HG03558 (cell line): ENCODE measurements around the gene MFGE8.

Experiments used
- ATAC-seq: cut with Tn5 transposase; IDR thresholded peaks from one replicate; pipeline ENCODE4 v1.9.1; 2021; ENCODE audit warnings: moderate number of reproducible peaks; ENCODE audit not compliant: unreplicated experiment; ENCODE audit errors: extremely low read depth

Gene MFGE8

DNA sequence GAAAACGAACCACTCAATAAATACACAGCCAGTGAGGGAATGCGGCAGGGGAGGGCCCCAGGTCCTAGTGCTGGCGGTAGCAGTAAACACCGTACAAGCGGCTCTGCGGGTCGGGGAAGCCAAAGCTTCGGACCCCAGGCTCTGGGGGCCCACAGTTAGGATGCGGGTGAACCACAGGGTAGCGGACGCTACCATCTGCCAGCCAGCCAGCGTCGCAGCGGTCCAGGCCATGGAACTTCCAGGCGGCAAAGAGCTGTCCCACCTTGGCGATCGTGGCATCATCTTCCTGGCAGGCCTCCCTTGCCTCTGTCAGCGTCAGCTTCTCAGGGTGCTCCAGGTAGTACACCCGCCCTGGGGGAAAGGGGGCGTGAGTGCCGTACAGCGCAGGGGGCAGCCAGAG is 35.3 kb downstream of the MFGE8 start:
- ATAC-seq: no peak

DNA sequence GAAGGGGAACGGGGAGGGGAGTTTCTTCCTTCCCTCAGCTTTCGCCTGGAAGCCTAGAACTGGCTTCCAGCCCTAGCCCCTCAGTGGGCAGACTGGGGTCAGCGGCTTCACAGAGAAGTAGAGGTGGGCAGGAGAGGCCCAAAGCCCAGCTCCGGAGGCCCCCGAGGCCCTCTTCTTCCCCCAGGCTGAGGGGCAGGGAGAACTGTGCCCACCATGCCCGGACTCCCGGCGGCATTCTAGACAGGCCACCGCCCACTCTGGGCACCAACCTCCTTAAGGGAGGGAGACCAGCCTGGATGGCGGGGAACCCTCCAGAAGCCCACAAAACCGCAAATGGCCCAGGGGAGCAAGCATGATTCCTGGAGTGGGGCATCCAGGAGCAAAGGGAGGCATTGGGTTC is 35.8 kb downstream of the MFGE8 start:
- no peak for ATAC-seq

DNA sequence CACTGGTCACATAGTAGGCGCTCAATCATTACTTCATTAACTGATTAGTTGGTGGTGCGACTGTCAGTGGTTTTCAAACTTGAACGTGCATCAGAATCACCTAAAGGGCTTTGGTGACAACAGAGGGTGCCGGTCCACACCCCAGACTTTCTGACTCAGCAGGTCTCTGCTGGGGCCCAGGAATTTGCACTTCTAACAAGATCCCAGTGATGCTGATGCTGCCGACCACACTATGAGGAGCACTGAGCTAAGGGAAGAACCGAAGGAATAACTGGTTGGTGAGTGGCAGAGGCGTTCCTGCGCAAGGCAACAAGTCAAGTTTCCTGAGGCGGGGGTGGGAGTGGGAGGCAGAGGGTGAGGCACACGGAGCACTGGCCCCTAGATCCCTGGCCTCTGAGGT is 36.6 kb downstream of the MFGE8 start:
- no peak for ATAC-seq

DNA sequence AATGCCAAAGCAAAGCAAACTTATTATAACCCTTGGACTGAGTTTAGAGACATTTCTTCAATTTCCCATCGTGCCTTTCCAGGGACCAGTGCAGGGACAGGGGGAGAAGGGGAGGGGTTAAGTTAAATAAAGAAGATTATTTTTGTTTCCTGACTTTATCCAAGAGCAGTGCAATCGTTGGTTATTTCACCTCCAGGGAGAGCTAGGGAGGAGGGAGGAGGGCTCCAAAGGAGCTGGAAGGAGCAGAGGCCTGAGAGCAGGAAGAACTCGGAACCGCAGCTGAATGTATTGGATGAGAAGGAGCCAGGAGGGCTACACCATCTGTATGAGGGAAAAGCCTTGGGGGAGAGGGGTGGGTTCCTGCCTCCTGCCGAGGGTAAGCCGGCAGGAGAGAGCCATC is 38.5 kb downstream of the MFGE8 start:
- no peak for ATAC-seq

DNA sequence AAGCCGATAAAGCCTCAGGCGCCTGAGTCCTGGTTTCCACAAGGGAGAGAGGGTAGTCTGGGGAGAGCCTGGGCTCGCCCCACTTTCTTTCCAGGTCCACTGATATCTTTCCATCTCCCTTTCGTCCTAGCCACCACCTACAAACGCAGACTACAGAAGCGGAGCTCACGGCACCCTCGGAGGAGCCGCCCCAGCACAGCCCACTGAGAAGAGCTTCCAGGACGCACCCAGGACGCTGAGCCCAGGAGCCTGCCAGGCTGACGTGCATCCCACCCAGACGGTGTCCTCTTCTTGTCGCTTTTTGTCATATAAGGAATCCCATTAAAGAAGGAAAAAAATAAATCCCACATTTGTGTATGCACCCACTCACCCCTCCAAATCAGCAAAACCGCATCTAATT is 38.9 kb downstream of the MFGE8 start:
- ATAC-seq: no peak

DNA sequence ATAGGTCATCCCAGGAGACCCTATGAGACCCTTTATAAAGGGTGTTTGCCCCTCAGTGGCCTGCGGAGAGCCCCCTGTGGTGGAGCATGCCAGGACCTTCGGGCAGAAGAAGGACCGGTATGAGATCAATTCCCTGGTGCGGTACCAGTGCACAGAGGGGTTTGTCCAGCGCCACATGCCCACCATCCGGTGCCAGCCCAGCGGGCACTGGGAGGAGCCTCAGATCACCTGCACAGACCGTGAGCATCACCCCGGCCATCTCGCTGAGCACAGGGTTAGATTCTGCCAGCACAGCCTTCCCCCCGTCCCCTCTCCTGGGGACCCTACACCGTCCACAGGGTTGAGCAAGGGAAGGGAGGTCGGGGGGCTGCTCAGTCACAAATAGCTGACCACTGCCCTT is 39.4 kb downstream of the MFGE8 start:
- ATAC-seq: no peak

DNA sequence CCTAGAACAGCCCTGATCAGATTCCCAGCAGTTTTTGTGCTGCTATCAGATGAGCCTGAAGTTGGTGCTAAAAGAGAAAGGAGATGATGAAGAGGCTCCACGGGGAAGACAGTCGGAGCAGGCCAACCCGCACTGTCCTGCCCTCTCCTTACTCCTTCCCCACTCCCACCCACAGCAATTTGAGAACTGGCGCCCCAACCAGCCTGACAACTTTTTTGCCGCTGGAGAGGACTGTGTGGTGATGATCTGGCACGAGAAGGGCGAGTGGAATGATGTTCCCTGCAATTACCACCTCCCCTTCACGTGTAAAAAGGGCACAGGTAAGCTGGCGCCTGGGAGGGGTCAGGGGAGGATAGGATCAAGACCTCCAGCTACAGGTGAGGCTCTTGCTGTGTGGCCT is 40.5 kb downstream of the MFGE8 start:
- ATAC-seq: no peak

DNA sequence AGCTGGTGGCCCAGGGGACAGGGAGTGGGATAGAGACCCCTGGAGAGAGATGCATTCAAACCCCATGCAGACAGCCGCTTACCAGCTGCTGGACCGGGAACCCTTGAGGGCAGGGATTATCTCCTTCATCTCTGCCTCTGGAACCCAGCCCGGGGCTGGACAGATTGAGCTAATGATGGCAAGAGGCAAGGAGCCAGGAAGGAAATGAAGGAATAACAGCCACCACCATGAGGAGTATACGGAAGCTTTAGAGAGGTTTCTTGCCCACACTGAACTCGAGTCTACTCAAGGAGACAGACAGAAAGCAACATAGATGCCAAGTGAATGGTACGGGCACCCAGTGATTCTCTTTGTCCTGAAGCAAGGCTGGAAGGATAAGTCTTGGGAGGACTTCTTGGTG is 41.1 kb downstream of the MFGE8 start:
- no peak for ATAC-seq

DNA sequence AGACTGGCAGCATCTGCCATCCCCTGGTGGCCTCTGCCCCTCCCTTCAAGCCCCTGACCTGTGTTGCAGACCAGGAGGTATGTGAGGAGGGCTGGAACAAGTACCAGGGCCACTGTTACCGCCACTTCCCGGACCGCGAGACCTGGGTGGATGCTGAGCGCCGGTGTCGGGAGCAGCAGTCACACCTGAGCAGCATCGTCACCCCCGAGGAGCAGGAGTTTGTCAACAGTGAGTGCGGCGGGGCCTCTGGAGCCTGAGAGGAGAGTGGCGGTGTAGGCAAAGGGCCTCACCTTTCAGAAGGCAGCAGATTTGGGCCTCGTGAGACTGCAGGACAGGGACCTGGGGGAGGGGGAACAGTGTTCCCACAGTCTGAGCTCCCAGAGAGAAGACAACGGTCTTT is 41.9 kb downstream of the MFGE8 start:
- ATAC-seq: no peak

DNA sequence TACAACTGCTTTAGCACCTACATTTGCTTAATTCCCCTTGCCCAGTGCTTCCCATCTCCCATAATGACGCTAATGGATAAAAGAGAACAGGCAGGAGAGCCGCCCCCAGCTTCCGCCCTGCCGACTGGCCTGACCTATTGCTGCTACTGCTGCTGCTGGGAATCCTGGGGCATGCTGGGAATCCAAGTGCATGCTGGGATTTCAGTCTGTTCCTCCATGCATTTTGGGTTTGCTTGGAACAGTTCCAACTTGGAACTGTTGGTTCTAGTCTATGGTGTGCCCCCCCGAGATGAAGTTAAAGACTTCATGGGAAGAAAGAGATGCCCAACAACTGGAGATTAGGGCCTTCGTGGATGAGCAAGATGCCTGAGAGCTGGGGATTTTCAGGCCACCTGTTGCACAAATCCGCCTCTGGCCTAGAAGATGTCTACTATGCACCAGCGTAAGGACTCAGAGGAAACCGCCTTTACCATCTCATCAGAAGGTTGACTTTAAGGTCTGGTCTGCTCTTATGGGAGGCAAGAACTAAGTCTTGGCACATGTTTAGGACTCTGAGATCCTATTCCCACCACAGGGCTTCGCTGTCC is 46.8 kb downstream of the MFGE8 start:
- no peak for ATAC-seq

DNA sequence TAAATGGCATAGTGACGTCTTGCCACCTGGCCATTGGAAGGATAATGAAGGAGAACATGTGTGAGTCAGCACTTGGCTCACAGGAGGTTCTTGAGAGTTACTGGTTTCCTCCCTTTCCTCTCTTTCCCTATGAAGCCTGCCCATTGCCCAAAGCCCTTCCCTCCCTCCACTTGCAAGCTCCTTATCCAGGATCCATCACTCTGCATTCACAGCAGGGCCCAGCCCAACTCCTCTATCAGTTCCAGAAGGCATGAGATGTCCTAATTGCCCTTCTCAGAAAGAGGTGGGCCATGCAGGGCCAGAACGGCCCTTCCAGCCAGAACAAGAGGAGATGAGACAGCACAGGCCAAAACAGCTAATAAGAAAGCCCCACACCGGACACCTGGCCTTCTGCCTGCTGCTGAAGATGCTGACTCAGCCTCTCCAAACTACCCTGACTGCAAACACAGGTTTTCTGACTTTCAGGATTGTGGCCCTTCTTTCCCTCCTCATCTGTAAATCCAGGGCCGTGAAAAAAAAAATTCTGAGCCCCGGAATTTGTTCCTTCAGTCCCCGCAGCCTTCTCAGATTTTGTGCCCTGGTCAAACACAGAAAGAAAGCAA is 47.6 kb downstream of the MFGE8 start:
- ATAC-seq: no peak

DNA sequence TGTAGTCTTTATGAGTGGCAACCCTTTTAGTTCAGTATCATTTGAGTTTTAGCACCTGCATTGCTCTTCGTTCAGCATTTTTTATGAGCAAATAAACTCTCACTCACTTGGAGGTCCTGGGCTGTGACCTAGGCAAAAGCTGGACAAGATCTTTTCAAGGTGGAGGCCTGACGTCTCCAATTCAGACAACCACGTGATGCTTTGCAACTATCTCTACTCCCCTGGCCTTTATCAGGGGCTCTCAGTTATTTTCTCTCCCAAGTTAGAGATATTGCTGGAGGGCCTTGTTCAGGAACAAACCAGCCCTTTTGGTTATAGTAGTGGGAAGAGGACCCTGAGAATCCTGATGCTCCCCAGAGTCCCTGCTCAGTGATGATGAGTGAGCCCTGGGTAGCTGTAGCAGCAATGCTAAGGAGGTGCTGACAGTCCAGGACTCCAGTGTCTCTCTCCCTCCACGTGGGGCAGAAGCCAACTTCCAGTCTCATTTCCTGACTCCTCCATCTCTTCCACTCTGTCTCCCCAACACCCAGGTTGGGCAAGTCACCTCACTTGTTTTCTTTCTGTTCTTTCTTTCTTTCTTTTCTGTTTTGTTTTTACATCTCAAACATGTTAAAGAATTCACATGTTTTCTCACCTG is 48.2 kb downstream of the MFGE8 start:
- no peak for ATAC-seq

DNA sequence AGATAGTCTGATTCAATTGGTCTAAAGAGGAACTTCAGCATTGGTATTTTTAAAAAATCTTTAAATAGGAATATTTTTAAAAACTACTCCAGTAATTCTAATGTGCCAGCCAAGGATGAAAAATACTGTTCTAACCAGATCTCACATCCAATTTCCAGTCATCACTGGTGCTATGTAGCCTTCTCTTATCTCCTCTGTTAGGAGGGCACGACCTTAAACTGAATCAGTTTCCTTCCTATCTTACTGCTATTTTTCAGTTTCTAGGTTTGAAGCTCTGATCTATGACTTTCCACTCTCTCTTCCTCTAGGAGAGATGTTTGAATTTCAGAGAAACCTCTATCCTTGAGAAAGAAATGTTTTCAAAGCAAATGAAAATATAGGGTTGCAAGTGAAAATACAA is 49.8 kb downstream of the MFGE8 start:
- ATAC-seq: no peak

DNA sequence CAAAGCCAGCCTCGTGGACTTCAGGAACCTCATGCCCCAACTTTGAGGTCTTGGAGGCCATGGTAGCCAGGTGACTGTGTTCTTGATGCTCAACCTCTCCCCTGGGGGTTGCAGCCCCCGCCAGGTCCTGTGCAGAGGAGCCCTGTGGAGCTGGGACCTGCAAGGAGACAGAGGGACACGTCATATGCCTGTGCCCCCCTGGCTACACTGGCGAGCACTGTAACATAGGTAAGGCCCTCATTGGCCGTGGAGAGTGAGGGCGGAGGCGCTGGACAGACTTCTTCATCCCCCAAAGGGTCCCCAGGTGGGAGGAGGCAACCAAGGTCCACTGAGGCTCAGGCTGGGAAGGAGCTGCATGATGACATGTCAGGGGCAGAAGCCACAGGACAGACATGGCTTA is 53.0 kb downstream of the MFGE8 start:
- ATAC-seq: no peak

DNA sequence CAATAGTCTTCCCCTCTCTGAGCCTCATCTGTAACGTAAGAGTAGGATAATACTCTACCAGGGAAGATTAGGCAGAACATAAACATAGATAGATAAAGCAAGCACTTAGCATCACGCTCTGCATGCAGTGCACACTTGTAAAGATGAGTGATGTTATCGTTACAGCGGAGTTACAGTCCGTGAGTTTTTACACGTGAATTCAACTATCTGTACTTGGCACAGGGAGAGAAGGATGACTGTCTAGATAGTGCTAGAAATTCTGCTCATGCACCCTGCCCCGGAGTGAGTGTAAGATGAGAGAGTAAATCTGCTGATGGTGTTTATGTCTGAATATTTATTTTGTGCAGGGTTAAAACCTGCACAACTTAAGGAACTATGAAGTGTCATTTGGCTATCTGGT is 53.6 kb downstream of the MFGE8 start:
- ATAC-seq: no peak

DNA sequence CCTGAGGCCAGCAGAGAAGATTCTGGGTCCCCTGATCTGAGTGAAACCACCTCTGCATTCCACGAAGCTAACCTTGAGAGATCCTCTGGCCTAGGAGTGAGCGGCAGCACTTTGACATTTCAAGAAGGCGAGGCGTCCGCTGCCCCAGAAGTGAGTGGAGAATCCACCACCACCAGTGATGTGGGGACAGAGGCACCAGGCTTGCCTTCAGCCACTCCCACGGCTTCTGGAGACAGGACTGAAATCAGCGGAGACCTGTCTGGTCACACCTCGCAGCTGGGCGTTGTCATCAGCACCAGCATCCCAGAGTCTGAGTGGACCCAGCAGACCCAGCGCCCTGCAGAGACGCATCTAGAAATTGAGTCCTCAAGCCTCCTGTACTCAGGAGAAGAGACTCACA is 54.2 kb downstream of the MFGE8 start:
- no peak for ATAC-seq

DNA sequence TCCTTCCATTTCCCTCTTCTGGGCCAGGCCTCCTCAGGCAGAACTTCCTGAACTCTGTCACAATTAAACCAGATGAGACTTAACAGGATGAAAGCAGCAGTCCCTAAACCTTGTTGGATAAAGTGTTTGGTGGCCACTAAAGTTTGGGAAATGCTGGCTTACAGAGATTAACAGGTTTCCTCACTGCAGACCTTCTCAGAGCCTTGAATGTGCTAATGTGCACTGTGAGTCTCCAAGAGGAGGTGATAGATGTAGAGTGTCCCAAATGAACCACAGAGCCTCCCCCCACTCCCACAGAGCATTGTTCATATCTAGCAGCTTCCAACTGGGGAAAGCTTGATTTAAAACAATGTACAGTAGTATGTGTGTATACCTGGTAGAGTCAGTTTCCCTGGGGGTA is 60.7 kb downstream of the MFGE8 start:
- no peak for ATAC-seq

DNA sequence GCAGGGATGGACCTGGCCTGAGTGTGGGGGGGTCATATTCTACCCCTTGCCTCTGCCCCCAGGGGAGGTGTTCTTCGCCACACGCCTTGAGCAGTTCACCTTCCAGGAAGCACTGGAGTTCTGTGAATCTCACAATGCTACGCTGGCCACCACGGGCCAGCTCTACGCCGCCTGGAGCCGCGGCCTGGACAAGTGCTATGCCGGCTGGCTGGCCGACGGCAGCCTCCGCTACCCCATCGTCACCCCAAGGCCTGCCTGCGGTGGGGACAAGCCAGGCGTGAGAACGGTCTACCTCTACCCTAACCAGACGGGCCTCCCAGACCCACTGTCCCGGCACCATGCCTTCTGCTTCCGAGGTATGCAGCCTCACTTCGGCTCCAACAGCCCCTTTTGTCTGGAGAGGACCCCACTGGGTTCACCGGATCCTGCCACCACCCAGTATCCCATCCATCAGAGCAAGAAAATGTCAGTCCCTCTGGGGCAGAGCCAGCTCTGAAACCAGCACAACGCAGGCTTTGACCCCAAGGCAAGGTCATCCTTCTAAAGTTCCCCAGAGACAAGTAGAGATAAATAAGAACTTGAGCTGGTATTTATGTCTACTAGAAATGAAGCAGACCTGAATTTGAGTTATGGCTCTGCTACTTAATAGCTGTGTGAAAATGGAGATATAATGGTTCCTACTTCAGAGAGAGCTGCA is 63.7 kb downstream of the MFGE8 start:
- no peak for ATAC-seq
